H1 (cell line): ENCODE measurements around the gene JMJD1C. TPM values are rescaled to one million over a fixed set of nuclear protein-coding genes. Genes with fewer than 3 reads are reported as not detected.

Experiments
- CTCF ChIA-PET: fragments of 300-600 bp; sonication (Branson Sonifier 250); formaldehyde crosslinking; loops from one replicate; lab custom pipeline; 2021; ENCODE audit not compliant: partially characterized antibody; lab: Charles Lee
- POLR2A ChIA-PET: fragments of 300-600 bp; sonication (Branson Sonifier 250); formaldehyde crosslinking; loops from one replicate; lab custom pipeline; 2021; ENCODE audit warnings: inconsistent platforms; ENCODE audit not compliant: partially characterized antibody; lab: Charles Lee
- DNase-seq, 2 experiments: peaks; one replicate each; pipeline versions ENCODE4 v3.0.0 to v3.0.0-alpha.2; 2010 to 2022; ENCODE audit warnings: low spot score in 2 of 2, low read depth in 1 of 2, mixed read lengths in 1 of 2
- FAIRE-seq: peaks from 2 replicates; lab custom pipeline; 2011; peaks lifted over from hg19 to GRCh38; lab: Jason Lieb, UNC
- H2AFZ ChIP-seq: 2 replicates; pipeline ENCODE4 v1.8.1; 2012; ENCODE audit warnings: low read length, inconsistent platforms
- H2AK5ac ChIP-seq: 2 replicates; pipeline ENCODE4 v1.6.1; 2013; ENCODE audit warnings: low read depth, low read length
- H2BK120ac ChIP-seq: replicated peaks from 2 replicates; pipeline ENCODE3; 2013; ENCODE audit warnings: low read depth, low read length, inconsistent platforms
- H2BK12ac ChIP-seq: 2 replicates; pipeline ENCODE4 v1.6.1; 2013; ENCODE audit warnings: low read depth, low read length
- H2BK15ac ChIP-seq: 2 replicates; pipeline ENCODE4 v1.6.1; 2013; ENCODE audit warnings: low read length
- H2BK20ac ChIP-seq: 2 replicates; pipeline ENCODE4 v1.6.1; 2013; ENCODE audit warnings: low read length
- H2BK5ac ChIP-seq: 2 replicates; pipeline ENCODE4 v1.6.1; 2013; ENCODE audit warnings: low read depth, low read length
- H3K14ac ChIP-seq: 2 replicates; pipeline ENCODE4 v1.6.1; 2013; ENCODE audit warnings: inconsistent platforms; ENCODE audit not compliant: insufficient read length
- H3K18ac ChIP-seq: 2 replicates; pipeline ENCODE4 v1.6.1; 2013; ENCODE audit warnings: low read length; ENCODE audit errors: extremely low read depth
- H3K23ac ChIP-seq: 2 replicates; pipeline ENCODE4 v1.6.1; 2013; ENCODE audit warnings: inconsistent platforms; ENCODE audit not compliant: insufficient read length
- H3K23me2 ChIP-seq: 2 replicates; pipeline ENCODE4 v1.6.1; 2013; ENCODE audit warnings: low read depth, low read length
- H3K27ac ChIP-seq: 2 replicates; pipeline ENCODE4 v1.6.1; 2011; ENCODE audit warnings: low read depth, low read length, inconsistent platforms
- H3K27me3 ChIP-seq, 4 experiments: replicated peaks in 1 of 4; 1 replicate in 1 of 4; 2 replicates in 3 of 4; pipeline versions ENCODE4 v1.6.1 to v1.8.1; 2011 to 2013; ENCODE audit warnings: low read length in 3 of 4, mild to moderate bottlenecking in 3 of 4, inconsistent platforms in 2 of 4, mixed read lengths in 2 of 4, moderate library complexity in 1 of 4; ENCODE audit not compliant: control insufficient read depth in 3 of 4, insufficient read depth in 3 of 4; ENCODE audit errors: extremely low read depth in 1 of 4
- H3K36me3 ChIP-seq, 4 experiments: 2 replicates each; pipeline versions ENCODE4 v1.6.1 to v1.8.1; 2011 to 2013; ENCODE audit warnings: mild to moderate bottlenecking in 4 of 4, low read length in 3 of 4, moderate library complexity in 2 of 4, control low read depth in 1 of 4, inconsistent platforms in 1 of 4; ENCODE audit not compliant: insufficient read depth in 4 of 4, control insufficient read depth in 2 of 4
- H3K4ac ChIP-seq: replicated peaks from 2 replicates; pipeline ENCODE3; 2013; ENCODE audit warnings: low read length, low read depth, mixed read lengths, inconsistent platforms; ENCODE audit not compliant: insufficient read length
- H3K4me1 ChIP-seq, 4 experiments: replicated peaks in 1 of 4; 1 replicate in 1 of 4; 2 replicates in 3 of 4; pipeline versions ENCODE4 v1.6.1 to v1.8.1; 2011 to 2013; ENCODE audit warnings: low read length in 3 of 4, inconsistent platforms in 2 of 4, mixed read lengths in 1 of 4; ENCODE audit not compliant: insufficient read depth in 4 of 4, control insufficient read depth in 3 of 4
- H3K4me2 ChIP-seq, 2 experiments: 2 replicates each; pipeline versions ENCODE4 v1.6.1 to v1.8.1; 2011 to 2013; ENCODE audit warnings: low read depth in 2 of 2, low read length in 2 of 2, control low read depth in 1 of 2, inconsistent platforms in 1 of 2, mild to moderate bottlenecking in 1 of 2; ENCODE audit not compliant: insufficient read depth in 1 of 2
- H3K4me3 ChIP-seq, 4 experiments: fragments of 200-600, 300-600 bp in 1 of 4; sonication (generic), shearing (Covaris generic), sonication (Bioruptor Twin) in 1 of 4; 2 replicates each; pipeline versions ENCODE4 v1.5.1 to v1.8.1; 2011 to 2016; ENCODE audit warnings: low read length in 4 of 4, low read depth in 3 of 4, control low read depth in 2 of 4, inconsistent platforms in 2 of 4, mild to moderate bottlenecking in 2 of 4, mixed read lengths in 1 of 4, moderate library complexity in 1 of 4; ENCODE audit not compliant: insufficient read depth in 2 of 4; ENCODE audit errors: extremely low read depth in 1 of 4
- H3K56ac ChIP-seq: replicated peaks from 2 replicates; pipeline ENCODE3; 2013; ENCODE audit warnings: low read depth, mild to moderate bottlenecking, mixed read lengths, low read length, inconsistent platforms; ENCODE audit not compliant: insufficient read length
- H3K79me1 ChIP-seq: 2 replicates; pipeline ENCODE4 v1.6.1; 2013; ENCODE audit warnings: low read depth, low read length, control low read depth
- H3K79me2 ChIP-seq, 2 experiments: 2 replicates each; pipeline versions ENCODE4 v1.6.1 to v1.8.1; 2012 to 2013; ENCODE audit warnings: low read length in 2 of 2, mild to moderate bottlenecking in 2 of 2, inconsistent platforms in 1 of 2; ENCODE audit not compliant: insufficient read depth in 2 of 2, control insufficient read depth in 1 of 2
- H3K9ac ChIP-seq, 4 experiments: replicated peaks in 1 of 4; 1 replicate in 1 of 4; 2 replicates in 3 of 4; pipeline versions ENCODE4 v1.6.1 to v1.8.1; 2011 to 2013; ENCODE audit warnings: low read depth in 3 of 4, low read length in 3 of 4, control low read depth in 2 of 4, mild to moderate bottlenecking in 2 of 4, moderate library complexity in 2 of 4, inconsistent platforms in 1 of 4; ENCODE audit errors: extremely low read depth in 1 of 4
- H3K9me3 ChIP-seq, 2 experiments: 2 replicates each; pipeline versions ENCODE4 v1.6.1 to v1.8.1; 2012 to 2013; ENCODE audit warnings: mild to moderate bottlenecking in 2 of 2, moderate library complexity in 2 of 2, control low read depth in 1 of 2, inconsistent platforms in 1 of 2, low read depth in 1 of 2, low read length in 1 of 2, mixed read lengths in 1 of 2; ENCODE audit not compliant: insufficient read depth in 2 of 2
- H4K20me1 ChIP-seq, 2 experiments: replicated peaks in 1 of 2; 2 replicates each; pipeline versions ENCODE3 to v1.8.1; 2011 to 2013; ENCODE audit warnings: inconsistent platforms in 2 of 2, low read length in 2 of 2, mild to moderate bottlenecking in 1 of 2; ENCODE audit not compliant: insufficient read depth in 2 of 2, control insufficient read depth in 1 of 2
- H4K5ac ChIP-seq: 2 replicates; pipeline ENCODE4 v1.6.1; 2013; ENCODE audit warnings: low read length, low read depth, mixed read lengths, inconsistent platforms; ENCODE audit not compliant: insufficient read length
- H4K8ac ChIP-seq: 2 replicates; pipeline ENCODE4 v1.8.0; 2013; ENCODE audit warnings: mild to moderate bottlenecking, moderate library complexity, low read length, inconsistent platforms; ENCODE audit not compliant: insufficient read depth; ENCODE audit errors: extremely low read depth
- H4K91ac ChIP-seq: replicated peaks from 2 replicates; pipeline ENCODE3; 2013; ENCODE audit warnings: low read length, mixed read lengths, inconsistent platforms; ENCODE audit not compliant: insufficient read length
- BACH1 ChIP-seq: IDR thresholded peaks from 2 replicates; pipeline ENCODE4 v1.6.1; 2012; ENCODE audit warnings: low read length, improper control_type of control experiment
- BCL11A ChIP-seq, 2 experiments: IDR thresholded peaks; one replicate each; pipeline ENCODE4 v1.6.1; 2011; ENCODE audit warnings: low read depth in 2 of 2, low read length in 2 of 2, mild to moderate bottlenecking in 2 of 2
- CHD1 ChIP-seq: IDR thresholded peaks from 2 replicates; pipeline ENCODE4 v1.6.1; 2012; ENCODE audit warnings: low read depth, low read length, improper control_type of control experiment
- HDAC6 ChIP-seq: IDR thresholded peaks from one replicate; pipeline ENCODE4 v1.7.1; 2012; ENCODE audit warnings: low read depth, mild to moderate bottlenecking, inconsistent platforms, low read length, moderate library complexity
- NRF1 ChIP-seq: IDR thresholded peaks from 2 replicates; pipeline ENCODE4 v1.6.1; 2011; ENCODE audit warnings: mild to moderate bottlenecking, low read depth, low read length, improper control_type of control experiment
- PHF8 ChIP-seq: fragments of 200-600 bp; sonication (generic); conservative IDR thresholded peaks from 2 replicates; pipeline ENCODE4 v1.7.1; 2012; ENCODE audit warnings: low read depth, mild to moderate bottlenecking, inconsistent platforms, low read length, moderate library complexity
- POLR2AphosphoS5 ChIP-seq: IDR thresholded peaks from 2 replicates; pipeline ENCODE4 v1.6.1; 2011; ENCODE audit warnings: low read depth, low read length
- SAP30 ChIP-seq: fragments of 300-600 bp; sonication (generic); IDR thresholded peaks from 2 replicates; pipeline ENCODE4 v1.7.1; 2012; ENCODE audit warnings: low read length, moderate library complexity, mild to moderate bottlenecking, inconsistent platforms; ENCODE audit not compliant: insufficient read depth, insufficient replicate concordance
- SUZ12 ChIP-seq: fragments of 200-600 bp; sonication (generic); IDR thresholded peaks from 2 replicates; pipeline ENCODE4 v1.6.1; 2012; ENCODE audit warnings: mild to moderate bottlenecking, inconsistent platforms, low read length, moderate library complexity, mixed read lengths
- WGBS, 2 experiments: shearing (Covaris generic) in 1 of 2; methylation state at CpG; one replicate each; pipeline versions ENCODE4 v1.1.6 to v1.1.7; 2013 to 2015; ENCODE audit warnings: low lambda C conversion rate in 2 of 2, mixed read lengths in 2 of 2, inconsistent platforms in 1 of 2, low coverage in 1 of 2, missing lambda C conversion rate in 1 of 2; ENCODE audit not compliant: insufficient replicate concordance in 2 of 2, insufficient coverage in 1 of 2, insufficient read length in 1 of 2; ENCODE audit errors: extremely low coverage in 1 of 2, missing lambda C conversion rate in 1 of 2; 5-methylcytosine and 5-hydroxymethylcytosine counted together
- polyA plus RNA-seq, 7 experiments: library from polyadenylated mRNA; depleted of rRNA in 3 of 7; stranded (reverse) in 5 of 7; unstranded in 2 of 7; fragments of >200 nt in 5 of 7; fragments of 200-250 nt in 2 of 7; gene quantifications; 1 replicate in 5 of 7; 2 replicates in 1 of 7; 4 replicates in 1 of 7; pipeline versions ENCODE4 v1.2.1 to v1.2.3, GENCODE V29; 2011 to 2013; ENCODE audit warnings: missing spikeins in 2 of 7, mixed read lengths in 2 of 7
- total RNA-seq: library from RNA; stranded (reverse); fragmentation: NEBNext Ultra II Directional; extraction: Animal tissue kit (Norgen Biotek cat#: 25700); gene quantifications from 2 replicates; pipeline ENCODE4 v1.2.1, GENCODE V29; 2021
- TF ChIP-seq, protein P1 (sequence below): IDR thresholded peaks from 2 replicates; pipeline ENCODE4 v1.6.1; 2012; ENCODE audit warnings: low read length, inconsistent platforms

The JMJD1C gene
- total and polyA plus RNA-seq, 2 of the 8 experiments (the other 6 are each of a cell fraction or from before 2014, with no cell fraction given) = 54.5 to 210 TPM

GRCh38 chr10:63173468-63174232 is 292.1 kb downstream of the JMJD1C start:
- H2BK5ac ChIP-seq = no peak overlapping the region
- H3K4me1 ChIP-seq = no peaks in the 10 kb centered on the region
- no peak overlapping the region for H3K9ac ChIP-seq
- no peak overlapping the region for H4K91ac ChIP-seq
- no peak overlapping the region for H3K4me2 ChIP-seq
- H3K18ac ChIP-seq = no peak overlapping the region
- H2BK12ac ChIP-seq = no peak overlapping the region
- H4K8ac ChIP-seq = no peak overlapping the region
- H3K4me3 ChIP-seq = no peak overlapping the region
- WGBS, 2 experiments = 90% methylated on average over 1 of the region's 1 CpG; no CpG with 5 or more reads in 1 of the 2 experiments
- no peak overlapping the region for H2BK15ac ChIP-seq
- no peaks in the 10 kb centered on the region for H3K27me3 ChIP-seq
- no peaks in the 10 kb centered on the region for H3K9me3 ChIP-seq
- no peak overlapping the region for H3K14ac ChIP-seq
- H2AFZ ChIP-seq = no peak overlapping the region
- H4K5ac ChIP-seq = no peak overlapping the region
- no peak overlapping the region for H2BK120ac ChIP-seq
- peaks cover 0 to 3% of the 10 kb centered on the region in 2 experiments for H4K20me1 ChIP-seq
- H3K56ac ChIP-seq = no peak overlapping the region
- H3K23me2 ChIP-seq = no peaks in the 10 kb centered on the region
- no peak for DNase-seq
- CTCF ChIA-PET = interaction anchor here (0.6 to 1.5 kb wide), 3 partner anchors 22 to 380 kb away, joined by 3 read pairs; no protein-coding TSS in a partner anchor
- H3K79me1 ChIP-seq = no peaks in the 10 kb centered on the region; the same call in 1 of the 2 replicates
- no peak overlapping the region for H3K4ac ChIP-seq
- no peak overlapping the region for H3K27ac ChIP-seq
- H2AK5ac ChIP-seq = no peak overlapping the region
- no peak overlapping the region for H2BK20ac ChIP-seq
- POLR2A ChIA-PET = no interaction called here
- no peak overlapping the region for H3K23ac ChIP-seq
- no peaks in the 10 kb centered on the region for H3K79me2 ChIP-seq
- no peak for FAIRE-seq
- H3K36me3 ChIP-seq = peaks cover 19 to 97% (median 64%) of the 10 kb centered on the region in 4 experiments
- TF ChIP-seq, protein P1, sequence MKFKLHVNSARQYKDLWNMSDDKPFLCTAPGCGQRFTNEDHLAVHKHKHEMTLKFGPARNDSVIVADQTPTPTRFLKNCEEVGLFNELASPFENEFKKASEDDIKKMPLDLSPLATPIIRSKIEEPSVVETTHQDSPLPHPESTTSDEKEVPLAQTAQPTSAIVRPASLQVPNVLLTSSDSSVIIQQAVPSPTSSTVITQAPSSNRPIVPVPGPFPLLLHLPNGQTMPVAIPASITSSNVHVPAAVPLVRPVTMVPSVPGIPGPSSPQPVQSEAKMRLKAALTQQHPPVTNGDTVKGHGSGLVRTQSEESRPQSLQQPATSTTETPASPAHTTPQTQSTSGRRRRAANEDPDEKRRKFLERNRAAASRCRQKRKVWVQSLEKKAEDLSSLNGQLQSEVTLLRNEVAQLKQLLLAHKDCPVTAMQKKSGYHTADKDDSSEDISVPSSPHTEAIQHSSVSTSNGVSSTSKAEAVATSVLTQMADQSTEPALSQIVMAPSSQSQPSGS = no peak
- TF ChIP-seq BACH1 (no peak), CHD1 (no peak), SAP30 (no peak), BCL11A (IDR thresholded peaks at IDR 0.05; ENCODE audit: low read depth in 2 of 2, low read length in 2 of 2) (no peak), NRF1 (no peak), PHF8 (no peak), HDAC6 (no peak), SUZ12 (no peak), POLR2AphosphoS5 (no peak)
